Tibial nerve (tissue), 4 donors: ENCODE data around the gene JUNB.
A peak's percentile ranks its signal among the peaks of the same experiment; 100 is the strongest.

Source experiments
- CTCF ChIP-seq, 5 experiments: fragments of 200-600 bp in 3 of 5; fragments of 450-650 bp in 2 of 5; sonication (generic) in 3 of 5; IDR thresholded peaks; one replicate each; pipeline ENCODE4 v1.5.1; 2016 to 2019; ENCODE audit warnings: antibody characterized with exemption in 5 of 5, mild to moderate bottlenecking in 3 of 5, moderate library complexity in 2 of 5
- EP300 ChIP-seq, 2 donors: sonication (generic); formaldehyde crosslinking; IDR thresholded peaks; one replicate each; pipeline ENCODE4 v1.6.1; 2017; ENCODE audit warnings: antibody characterized with exemption in 2 of 2, mild to moderate bottlenecking in 1 of 2
- POLR2A ChIP-seq, 2 donors: fragments of 450-650 bp; IDR thresholded peaks; one replicate each; pipeline ENCODE4 v1.6.1; 2017; ENCODE audit warnings: antibody characterized with exemption in 2 of 2, mild to moderate bottlenecking in 2 of 2, moderate library complexity in 2 of 2

DNA sequence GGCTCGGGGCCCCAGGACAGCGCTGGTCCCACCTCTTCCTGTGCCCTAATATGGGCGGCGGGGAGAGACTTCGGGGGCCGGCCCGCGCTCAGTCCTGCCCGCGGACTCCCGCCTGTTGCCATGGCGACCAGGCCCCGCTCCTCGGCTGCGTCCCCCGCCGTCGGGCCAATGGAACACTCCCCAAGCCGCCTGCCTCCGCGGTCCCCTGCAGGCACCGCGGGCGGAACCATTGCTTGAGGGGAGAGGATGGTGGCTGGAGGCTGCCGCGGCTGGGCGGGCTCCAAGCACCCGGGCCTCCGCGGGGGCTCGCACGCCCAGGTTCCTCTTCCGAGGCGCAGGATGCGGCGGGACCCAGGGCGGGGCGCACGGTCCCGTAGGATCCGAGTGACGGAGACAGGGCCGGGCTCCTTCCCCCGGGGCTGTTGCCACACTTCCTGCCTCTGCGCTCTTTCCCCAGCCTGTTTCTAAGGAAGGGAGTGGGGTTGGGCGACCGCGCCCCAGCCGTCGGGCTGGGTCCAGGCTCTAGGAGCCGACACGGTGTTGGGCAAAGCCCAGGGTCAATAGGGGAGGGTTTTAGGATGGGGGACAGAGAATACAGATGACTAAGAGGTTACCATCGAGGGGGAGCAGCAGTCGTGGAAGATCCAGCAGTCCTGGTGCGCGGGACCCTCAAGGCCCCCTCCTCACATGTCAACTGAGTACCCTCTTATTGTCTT lies 1.2 kb upstream of the JUNB start:
- peak in 2 of 5 experiments; percentile 31 to 50 for TF ChIP-seq CTCF (IDR thresholded peaks at IDR 0.05)
- peak; percentile 94 for TF ChIP-seq POLR2A (IDR thresholded peaks at IDR 0.05)
- TF ChIP-seq EP300 (IDR thresholded peaks at IDR 0.05), result peak; percentile 84 to 99
